ENCODE results near the gene HRCT1. TPM values are rescaled to one million over a fixed set of nuclear protein-coding genes. Genes with fewer than 3 reads are reported as not detected.

The HRCT1 gene
- polyA plus RNA-seq, 1 donor from 2014 or later, result not detected

- no peaks in the 10 kb centered on the region for H3K9me3 ChIP-seq (ENCODE audit: low read length)
- no peaks in the 10 kb centered on the region for H3K36me3 ChIP-seq (ENCODE audit: insufficient read depth, low read length)
- no peak overlapping the region for H2AFZ ChIP-seq (ENCODE audit: low read depth, low read length)
- no peaks in the 10 kb centered on the region for H3K79me2 ChIP-seq (replicated peaks; ENCODE audit: insufficient read depth, low read length)
- H3K27ac ChIP-seq (ENCODE audit: low read length), result no peak overlapping the region
- no peaks in the 10 kb centered on the region for H3F3A ChIP-seq (ENCODE audit: insufficient read depth, low read length, poor library complexity, severe bottlenecking)
- H3K27me3 ChIP-seq (ENCODE audit: insufficient read depth, low read depth, low read length), result no peaks in the 10 kb centered on the region
- no peak overlapping the region for H3K4me3 ChIP-seq (ENCODE audit: low read length)
- H3K9me2 ChIP-seq (ENCODE audit: insufficient read depth, low read length), result no peaks in the 10 kb centered on the region
- H3K9ac ChIP-seq (ENCODE audit: low read length), result no peak overlapping the region
- H4K20me1 ChIP-seq (ENCODE audit: insufficient read depth), result no peaks in the 10 kb centered on the region
- TF ChIP-seq EP300 (conservative IDR thresholded peaks at IDR 0.05; ENCODE audit: poor library complexity, severe bottlenecking) (no peak), RAD21 (conservative IDR thresholded peaks at IDR 0.05) (no peak), REST (IDR thresholded peaks at IDR 0.05; ENCODE audit: borderline replicate concordance) (no peak), MXI1 (conservative IDR thresholded peaks at IDR 0.05; ENCODE audit: poor library complexity, severe bottlenecking) (no peak), SMC3 (conservative IDR thresholded peaks at IDR 0.05; ENCODE audit: poor library complexity) (no peak), EZH2 (IDR thresholded peaks at IDR 0.05; ENCODE audit: borderline replicate concordance, insufficient read depth, low read length, poor library complexity, severe bottlenecking) (no peak), TAF1 (IDR thresholded peaks at IDR 0.05; ENCODE audit: low read depth) (no peak), POLR2AphosphoS5 (IDR thresholded peaks at IDR 0.05) (no peak)
- TF ChIP-seq, protein P1, sequence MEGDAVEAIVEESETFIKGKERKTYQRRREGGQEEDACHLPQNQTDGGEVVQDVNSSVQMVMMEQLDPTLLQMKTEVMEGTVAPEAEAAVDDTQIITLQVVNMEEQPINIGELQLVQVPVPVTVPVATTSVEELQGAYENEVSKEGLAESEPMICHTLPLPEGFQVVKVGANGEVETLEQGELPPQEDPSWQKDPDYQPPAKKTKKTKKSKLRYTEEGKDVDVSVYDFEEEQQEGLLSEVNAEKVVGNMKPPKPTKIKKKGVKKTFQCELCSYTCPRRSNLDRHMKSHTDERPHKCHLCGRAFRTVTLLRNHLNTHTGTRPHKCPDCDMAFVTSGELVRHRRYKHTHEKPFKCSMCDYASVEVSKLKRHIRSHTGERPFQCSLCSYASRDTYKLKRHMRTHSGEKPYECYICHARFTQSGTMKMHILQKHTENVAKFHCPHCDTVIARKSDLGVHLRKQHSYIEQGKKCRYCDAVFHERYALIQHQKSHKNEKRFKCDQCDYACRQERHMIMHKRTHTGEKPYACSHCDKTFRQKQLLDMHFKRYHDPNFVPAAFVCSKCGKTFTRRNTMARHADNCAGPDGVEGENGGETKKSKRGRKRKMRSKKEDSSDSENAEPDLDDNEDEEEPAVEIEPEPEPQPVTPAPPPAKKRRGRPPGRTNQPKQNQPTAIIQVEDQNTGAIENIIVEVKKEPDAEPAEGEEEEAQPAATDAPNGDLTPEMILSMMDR (IDR thresholded peaks at IDR 0.05; ENCODE audit: poor library complexity, severe bottlenecking), result no peak
- no peak overlapping the region for H3K4me2 ChIP-seq (ENCODE audit: low read length)
Observed at GRCh38 chr9:35859310-35859989, 46.6 kb upstream of the HRCT1 start.

- Histone ChIP-seq H3K9me3 (ENCODE audit: low read length) (no peaks in the 10 kb centered on the region), H3K27me3 (ENCODE audit: insufficient read depth, low read depth, low read length) (no peaks in the 10 kb centered on the region), H3K9ac (ENCODE audit: low read length) (no peak overlapping the region), H3K79me2 (replicated peaks; ENCODE audit: insufficient read depth, low read length) (no peaks in the 10 kb centered on the region), H3K4me3 (ENCODE audit: low read length) (no peak overlapping the region), H3K36me3 (ENCODE audit: insufficient read depth, low read length) (no peaks in the 10 kb centered on the region), H3F3A (ENCODE audit: insufficient read depth, low read length, poor library complexity, severe bottlenecking) (no peaks in the 10 kb centered on the region), H3K4me2 (ENCODE audit: low read length) (no peak overlapping the region), H3K27ac (ENCODE audit: low read length) (no peak overlapping the region), H4K20me1 (ENCODE audit: insufficient read depth) (no peaks in the 10 kb centered on the region), H2AFZ (ENCODE audit: low read depth, low read length) (no peak overlapping the region), H3K9me2 (ENCODE audit: insufficient read depth, low read length) (no peaks in the 10 kb centered on the region)
- TF ChIP-seq EZH2 (IDR thresholded peaks at IDR 0.05; ENCODE audit: borderline replicate concordance, insufficient read depth, low read length, poor library complexity, severe bottlenecking) (no peak), POLR2AphosphoS5 (IDR thresholded peaks at IDR 0.05) (no peak), RAD21 (conservative IDR thresholded peaks at IDR 0.05) (no peak), EP300 (conservative IDR thresholded peaks at IDR 0.05; ENCODE audit: poor library complexity, severe bottlenecking) (no peak), TAF1 (IDR thresholded peaks at IDR 0.05; ENCODE audit: low read depth) (no peak), SMC3 (conservative IDR thresholded peaks at IDR 0.05; ENCODE audit: poor library complexity) (no peak), MXI1 (conservative IDR thresholded peaks at IDR 0.05; ENCODE audit: poor library complexity, severe bottlenecking) (no peak), REST (IDR thresholded peaks at IDR 0.05; ENCODE audit: borderline replicate concordance) (no peak)
- TF ChIP-seq, protein P1 (IDR thresholded peaks at IDR 0.05; ENCODE audit: poor library complexity, severe bottlenecking), result no peak
Observed at GRCh38 chr9:35859990-35860339, 46.0 kb upstream of the HRCT1 start.
